ENCODE measurements around the gene GGT7. TPM values are rescaled to one million over a fixed set of nuclear protein-coding genes. Genes with fewer than 3 reads are reported as not detected.

Gene GGT7
- polyA plus RNA-seq, 1 donor from 2014 or later, result 42.9 TPM

- Histone ChIP-seq H3K27me3 (ENCODE audit: insufficient read depth, low read depth, low read length) (no peaks in the 10 kb centered on the region), H3F3A (ENCODE audit: insufficient read depth, low read length, poor library complexity, severe bottlenecking) (no peaks in the 10 kb centered on the region), H2AFZ (ENCODE audit: low read depth, low read length) (no peak overlapping the region), H3K9me2 (ENCODE audit: insufficient read depth, low read length) (no peaks in the 10 kb centered on the region), H3K27ac (ENCODE audit: low read length) (no peak overlapping the region), H3K4me2 (ENCODE audit: low read length) (no peak overlapping the region), H3K36me3 (ENCODE audit: insufficient read depth, low read length) (peaks cover 12% of the 10 kb centered on the region), H3K4me3 (ENCODE audit: low read length) (no peak overlapping the region), H4K20me1 (ENCODE audit: insufficient read depth) (no peaks in the 10 kb centered on the region), H3K9me3 (ENCODE audit: low read length) (no peaks in the 10 kb centered on the region), H3K79me2 (replicated peaks; ENCODE audit: insufficient read depth, low read length) (no peaks in the 10 kb centered on the region), H3K9ac (ENCODE audit: low read length) (no peak overlapping the region)
- TF ChIP-seq SMC3 (conservative IDR thresholded peaks at IDR 0.05; ENCODE audit: poor library complexity), result no peak
These were observed 13.3 kb downstream of the GGT7 start for GRCh38 chr20:34859367-34859766.

- H3K4me2 ChIP-seq (ENCODE audit: low read length), result no peak overlapping the region
- no peaks in the 10 kb centered on the region for H3K9me2 ChIP-seq (ENCODE audit: insufficient read depth, low read length)
- H3F3A ChIP-seq (ENCODE audit: insufficient read depth, low read length, poor library complexity, severe bottlenecking), result no peaks in the 10 kb centered on the region
- H3K9me3 ChIP-seq (ENCODE audit: low read length), result no peaks in the 10 kb centered on the region
- no peaks in the 10 kb centered on the region for H4K20me1 ChIP-seq (ENCODE audit: insufficient read depth)
- H2AFZ ChIP-seq (ENCODE audit: low read depth, low read length), result no peak overlapping the region
- H3K79me2 ChIP-seq (replicated peaks; ENCODE audit: insufficient read depth, low read length), result no peaks in the 10 kb centered on the region
- no peak overlapping the region for H3K27ac ChIP-seq (ENCODE audit: low read length)
- no peak for TF ChIP-seq TAF1 (IDR thresholded peaks at IDR 0.05; ENCODE audit: low read depth)
- TF ChIP-seq RAD21 (conservative IDR thresholded peaks at IDR 0.05), result no peak
- no peak for TF ChIP-seq EP300 (conservative IDR thresholded peaks at IDR 0.05; ENCODE audit: poor library complexity, severe bottlenecking)
- TF ChIP-seq POLR2AphosphoS5 (IDR thresholded peaks at IDR 0.05), result no peak
- no peak for TF ChIP-seq EZH2 (IDR thresholded peaks at IDR 0.05; ENCODE audit: borderline replicate concordance, insufficient read depth, low read length, poor library complexity, severe bottlenecking)
- no peak for TF ChIP-seq SMC3 (conservative IDR thresholded peaks at IDR 0.05; ENCODE audit: poor library complexity)
- no peak for TF ChIP-seq CTCF (IDR thresholded peaks at IDR 0.05; ENCODE audit: poor library complexity, severe bottlenecking)
- TF ChIP-seq REST (IDR thresholded peaks at IDR 0.05; ENCODE audit: borderline replicate concordance), result no peak
- TF ChIP-seq MXI1 (conservative IDR thresholded peaks at IDR 0.05; ENCODE audit: poor library complexity, severe bottlenecking), result no peak
- no peak overlapping the region for H3K4me3 ChIP-seq (ENCODE audit: low read length)
- no peak overlapping the region for H3K9ac ChIP-seq (ENCODE audit: low read length)
- H3K27me3 ChIP-seq (ENCODE audit: insufficient read depth, low read depth, low read length), result no peaks in the 10 kb centered on the region
- H3K36me3 ChIP-seq (ENCODE audit: insufficient read depth, low read length), result peaks cover 18% of the 10 kb centered on the region
These were observed 20.4 kb downstream of the GGT7 start for GRCh38 chr20:34852298-34852697.

GRCh38 chr20:34850969-34851368, 21.7 kb downstream of the GGT7 start:
- no peaks in the 10 kb centered on the region for H3K9me2 ChIP-seq (ENCODE audit: insufficient read depth, low read length)
- H3K9ac ChIP-seq (ENCODE audit: low read length), result no peak overlapping the region
- H3K9me3 ChIP-seq (ENCODE audit: low read length), result no peaks in the 10 kb centered on the region
- H4K20me1 ChIP-seq (ENCODE audit: insufficient read depth), result no peaks in the 10 kb centered on the region
- no peaks in the 10 kb centered on the region for H3K79me2 ChIP-seq (replicated peaks; ENCODE audit: insufficient read depth, low read length)
- H3F3A ChIP-seq (ENCODE audit: insufficient read depth, low read length, poor library complexity, severe bottlenecking), result no peaks in the 10 kb centered on the region
- no peak overlapping the region for H3K4me2 ChIP-seq (ENCODE audit: low read length)
- no peak overlapping the region for H3K4me3 ChIP-seq (ENCODE audit: low read length)
- H3K27me3 ChIP-seq (ENCODE audit: insufficient read depth, low read depth, low read length), result no peaks in the 10 kb centered on the region
- peaks cover 18% of the 10 kb centered on the region for H3K36me3 ChIP-seq (ENCODE audit: insufficient read depth, low read length)
- no peak overlapping the region for H3K27ac ChIP-seq (ENCODE audit: low read length)
- no peak overlapping the region for H2AFZ ChIP-seq (ENCODE audit: low read depth, low read length)
- TF ChIP-seq SMC3 (conservative IDR thresholded peaks at IDR 0.05; ENCODE audit: poor library complexity), result no peak
- TF ChIP-seq POLR2AphosphoS5 (IDR thresholded peaks at IDR 0.05), result no peak
- no peak for TF ChIP-seq TAF1 (IDR thresholded peaks at IDR 0.05; ENCODE audit: low read depth)
- no peak for TF ChIP-seq RAD21 (conservative IDR thresholded peaks at IDR 0.05)
- no peak for TF ChIP-seq EP300 (conservative IDR thresholded peaks at IDR 0.05; ENCODE audit: poor library complexity, severe bottlenecking)
- TF ChIP-seq EZH2 (IDR thresholded peaks at IDR 0.05; ENCODE audit: borderline replicate concordance, insufficient read depth, low read length, poor library complexity, severe bottlenecking), result no peak
- no peak for TF ChIP-seq CTCF (IDR thresholded peaks at IDR 0.05; ENCODE audit: poor library complexity, severe bottlenecking)
- TF ChIP-seq MXI1 (conservative IDR thresholded peaks at IDR 0.05; ENCODE audit: poor library complexity, severe bottlenecking), result no peak
- no peak for TF ChIP-seq REST (IDR thresholded peaks at IDR 0.05; ENCODE audit: borderline replicate concordance)
